GM12878 (cell line): Measurements from ENCODE around the gene COL4A1. TPM values are rescaled to one million over a fixed set of nuclear protein-coding genes. Genes with fewer than 3 reads are reported as not detected.

Source experiments
- ATAC-seq: fragments of 200-7000 bp; cut with Tn5 transposase; 3 replicates; pipeline ENCODE4 v1.9.1; 2020; ENCODE audit warnings: mild to moderate bottlenecking, moderate library complexity
- BruUV-seq: library from RNA; stranded (reverse); fragments of 400-500 nt; replicated peaks from 2 replicates; lab custom pipeline; 2021; lab: Mats Ljungman, UMichigan
- CTCF ChIA-PET: fragments of 300-600 bp; sonication (Branson Sonifier 250); formaldehyde crosslinking; extraction: SDS; loops from one replicate; lab custom pipeline; 2021; ENCODE audit warnings: inconsistent platforms; lab: Yijun Ruan, JAX
- POLR2A ChIA-PET: fragments of 350-600 bp; formaldehyde crosslinking; extraction: SDS; loops from one replicate; lab custom pipeline; 2021; ENCODE audit warnings: inconsistent platforms; lab: Charles Lee
- RAD21 ChIA-PET: fragments of 300-600 bp; sonication (Branson Sonifier 250); formaldehyde crosslinking; loops from one replicate; lab custom pipeline; 2023; ENCODE audit warnings: antibody characterized with exemption; ENCODE audit not compliant: unreplicated experiment; lab: Charles Lee
- SMC1A ChIA-PET: fragments of 300-600 bp; sonication (Branson Sonifier 250); formaldehyde crosslinking; loops from one replicate; lab custom pipeline; 2023; ENCODE audit not compliant: unreplicated experiment, uncharacterized antibody; lab: Charles Lee
- DNase-seq: peaks from one replicate; pipeline ENCODE4 v3.0.0-alpha.2; 2011; ENCODE audit warnings: low read depth, low spot score
- FAIRE-seq: peaks from 3 replicates; lab custom pipeline; 2011; peaks lifted over from hg19 to GRCh38; lab: Jason Lieb, UNC
- H2AFZ ChIP-seq: 2 replicates; pipeline ENCODE4 v1.6.0; 2011; ENCODE audit warnings: low read depth, low read length, control low read depth; ENCODE audit not compliant: control insufficient read depth
- H3K27ac ChIP-seq: 2 replicates; pipeline ENCODE4 v1.5.1; 2011; ENCODE audit warnings: control low read depth; ENCODE audit not compliant: control insufficient read depth, insufficient read depth
- H3K27me3 ChIP-seq, 2 experiments: replicated peaks in 1 of 2; 2 replicates each; pipeline versions ENCODE4 v1.6.0 to v1.6.1; 2011; ENCODE audit warnings: low read length in 1 of 2; ENCODE audit not compliant: control insufficient read depth in 2 of 2, insufficient read depth in 2 of 2
- H3K36me3 ChIP-seq, 2 experiments: 2 replicates each; pipeline ENCODE4 v1.5.1; 2011; ENCODE audit warnings: low read length in 1 of 2; ENCODE audit not compliant: control insufficient read depth in 2 of 2, insufficient read depth in 2 of 2
- H3K4me1 ChIP-seq: 2 replicates; pipeline ENCODE4 v1.6.1; 2011; ENCODE audit warnings: mild to moderate bottlenecking, low read length, moderate library complexity, mixed read lengths; ENCODE audit not compliant: control insufficient read depth, insufficient read depth
- H3K4me2 ChIP-seq: 2 replicates; pipeline ENCODE4 v1.6.0; 2011; ENCODE audit warnings: control low read depth; ENCODE audit not compliant: control insufficient read depth, insufficient read depth
- H3K4me3 ChIP-seq: fragments of 200-600 bp; sonication (generic); 2 replicates; pipeline ENCODE4 v1.5.1; 2016
- H3K79me2 ChIP-seq: 2 replicates; pipeline ENCODE4 v1.6.0; 2011; ENCODE audit warnings: low read length; ENCODE audit not compliant: control insufficient read depth, insufficient read depth
- H3K9ac ChIP-seq: 2 replicates; pipeline ENCODE4 v1.8.0; 2011; ENCODE audit warnings: low read length, control low read depth, mixed read lengths; ENCODE audit not compliant: control insufficient read depth, insufficient read depth
- H3K9me3 ChIP-seq: replicated peaks from 3 replicates; pipeline ENCODE4 v1.5.1; 2011; ENCODE audit warnings: mild to moderate bottlenecking, low read length; ENCODE audit not compliant: control insufficient read depth, insufficient read depth
- H4K20me1 ChIP-seq: 2 replicates; pipeline ENCODE4 v1.6.0; 2011; ENCODE audit not compliant: control insufficient read depth, insufficient read depth
- MXI1 ChIP-seq: fragments of 150-350 bp; IDR thresholded peaks from 2 replicates; pipeline ENCODE4 v1.6.1; 2011; ENCODE audit warnings: low read depth, mild to moderate bottlenecking, inconsistent platforms, low read length, improper control_type of control experiment
- POLR2AphosphoS5 ChIP-seq: IDR thresholded peaks from 2 replicates; pipeline ENCODE4 v1.6.1; 2011; ENCODE audit warnings: mild to moderate bottlenecking, low read length, inconsistent platforms
- WGBS: methylation state at CpG from one replicate; pipeline ENCODE4 v1.1.6; 2016; ENCODE audit warnings: low lambda C conversion rate; ENCODE audit not compliant: insufficient replicate concordance, insufficient coverage; ENCODE audit errors: missing lambda C conversion rate; 5-methylcytosine and 5-hydroxymethylcytosine counted together
- in situ Hi-C: fragments of 300-500 bp; cut with MboI; formaldehyde crosslinking; loops from 9 replicates; pipeline ENCODE4 v1.14.3; 2018; ENCODE audit warnings: mixed read lengths
- intact Hi-C: fragments of 100-400 bp; cut with micrococcal nuclease; formaldehyde crosslinking; loops from one replicate; pipeline ENCODE4 v1.14.2; 2022; ENCODE audit not compliant: unreplicated experiment
- polyA plus RNA-seq, 11 experiments: library from polyadenylated mRNA; depleted of rRNA in 4 of 11; unstranded in 6 of 11; stranded (reverse) in 5 of 11; fragments of >200 nt; fragmentation: Nextera tagmentation in 4 of 11; fragmentation: Illumina TruSeq in 1 of 11; extraction: Ambion mirVana in 4 of 11; extraction: Trizol in 1 of 11; gene quantifications; 1 replicate in 1 of 11; 2 replicates in 10 of 11; pipeline versions ENCODE4 v1.2.1 to v1.2.3, GENCODE V29; 2011 to 2016; ENCODE audit warnings: inconsistent platforms in 2 of 11, missing spikeins in 2 of 11, low read depth in 1 of 11
- total RNA-seq, 4 experiments: library from RNA; depleted of rRNA in 3 of 4; stranded (reverse); fragments of >200 nt in 3 of 4; fragmentation: Illumina TruSeq in 1 of 4; extraction: Trizol in 1 of 4; gene quantifications; 2 replicates each; pipeline versions ENCODE4 v1.2.1 to v1.2.3, GENCODE V29; 2013 to 2021
- TF ChIP-seq, protein P1 (sequence below): IDR thresholded peaks from 2 replicates; pipeline ENCODE4 v1.6.1; 2012; ENCODE audit warnings: mild to moderate bottlenecking, low read depth, low read length
- TF ChIP-seq, protein P2 (sequence below): fragments of 450-650 bp; IDR thresholded peaks from 2 replicates; pipeline ENCODE4 v1.6.1; 2017; ENCODE audit warnings: mild to moderate bottlenecking
- TF ChIP-seq, protein P3 (sequence below): IDR thresholded peaks from 2 replicates; pipeline ENCODE4 v1.6.1; 2012; ENCODE audit warnings: low read depth, low read length, improper control_type of control experiment
- TF ChIP-seq, protein P4 (sequence below): IDR thresholded peaks from 2 replicates; pipeline ENCODE4 v1.6.1; 2011; ENCODE audit warnings: mild to moderate bottlenecking, low read depth, low read length, moderate library complexity; ENCODE audit not compliant: insufficient replicate concordance

COL4A1 gene
- total and polyA plus RNA-seq, 10 of the 15 experiments (the other 5 are each of a cell fraction or from before 2014, with no cell fraction given) = 0.07 to 0.31 (median 0.13) TPM; not detected in 6

DNA sequence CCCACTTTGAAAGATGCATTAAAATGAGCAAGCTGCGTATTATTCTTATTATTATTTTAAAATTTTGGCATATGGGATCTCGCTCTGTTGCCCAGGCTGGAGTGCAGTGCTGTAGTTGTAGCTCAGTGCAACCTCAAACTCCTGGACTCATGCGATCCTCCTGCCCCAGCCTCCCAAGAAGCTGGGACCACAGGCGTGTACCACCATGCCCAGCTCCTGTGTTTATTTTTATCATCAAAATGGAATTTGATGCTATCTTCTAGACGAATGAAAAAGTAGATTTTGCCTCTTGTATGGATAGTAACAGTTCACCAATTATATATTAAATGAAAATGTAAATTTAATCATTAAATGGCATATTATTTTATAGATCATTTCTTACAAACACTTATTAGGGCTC lies 43.6 kb downstream of the COL4A1 start:
- no peak overlapping the region for H3K27ac ChIP-seq
- TF ChIP-seq POLR2AphosphoS5 = no peak
- TF ChIP-seq, protein P1, sequence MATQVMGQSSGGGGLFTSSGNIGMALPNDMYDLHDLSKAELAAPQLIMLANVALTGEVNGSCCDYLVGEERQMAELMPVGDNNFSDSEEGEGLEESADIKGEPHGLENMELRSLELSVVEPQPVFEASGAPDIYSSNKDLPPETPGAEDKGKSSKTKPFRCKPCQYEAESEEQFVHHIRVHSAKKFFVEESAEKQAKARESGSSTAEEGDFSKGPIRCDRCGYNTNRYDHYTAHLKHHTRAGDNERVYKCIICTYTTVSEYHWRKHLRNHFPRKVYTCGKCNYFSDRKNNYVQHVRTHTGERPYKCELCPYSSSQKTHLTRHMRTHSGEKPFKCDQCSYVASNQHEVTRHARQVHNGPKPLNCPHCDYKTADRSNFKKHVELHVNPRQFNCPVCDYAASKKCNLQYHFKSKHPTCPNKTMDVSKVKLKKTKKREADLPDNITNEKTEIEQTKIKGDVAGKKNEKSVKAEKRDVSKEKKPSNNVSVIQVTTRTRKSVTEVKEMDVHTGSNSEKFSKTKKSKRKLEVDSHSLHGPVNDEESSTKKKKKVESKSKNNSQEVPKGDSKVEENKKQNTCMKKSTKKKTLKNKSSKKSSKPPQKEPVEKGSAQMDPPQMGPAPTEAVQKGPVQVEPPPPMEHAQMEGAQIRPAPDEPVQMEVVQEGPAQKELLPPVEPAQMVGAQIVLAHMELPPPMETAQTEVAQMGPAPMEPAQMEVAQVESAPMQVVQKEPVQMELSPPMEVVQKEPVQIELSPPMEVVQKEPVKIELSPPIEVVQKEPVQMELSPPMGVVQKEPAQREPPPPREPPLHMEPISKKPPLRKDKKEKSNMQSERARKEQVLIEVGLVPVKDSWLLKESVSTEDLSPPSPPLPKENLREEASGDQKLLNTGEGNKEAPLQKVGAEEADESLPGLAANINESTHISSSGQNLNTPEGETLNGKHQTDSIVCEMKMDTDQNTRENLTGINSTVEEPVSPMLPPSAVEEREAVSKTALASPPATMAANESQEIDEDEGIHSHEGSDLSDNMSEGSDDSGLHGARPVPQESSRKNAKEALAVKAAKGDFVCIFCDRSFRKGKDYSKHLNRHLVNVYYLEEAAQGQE = no peak
- TF ChIP-seq, protein P2, sequence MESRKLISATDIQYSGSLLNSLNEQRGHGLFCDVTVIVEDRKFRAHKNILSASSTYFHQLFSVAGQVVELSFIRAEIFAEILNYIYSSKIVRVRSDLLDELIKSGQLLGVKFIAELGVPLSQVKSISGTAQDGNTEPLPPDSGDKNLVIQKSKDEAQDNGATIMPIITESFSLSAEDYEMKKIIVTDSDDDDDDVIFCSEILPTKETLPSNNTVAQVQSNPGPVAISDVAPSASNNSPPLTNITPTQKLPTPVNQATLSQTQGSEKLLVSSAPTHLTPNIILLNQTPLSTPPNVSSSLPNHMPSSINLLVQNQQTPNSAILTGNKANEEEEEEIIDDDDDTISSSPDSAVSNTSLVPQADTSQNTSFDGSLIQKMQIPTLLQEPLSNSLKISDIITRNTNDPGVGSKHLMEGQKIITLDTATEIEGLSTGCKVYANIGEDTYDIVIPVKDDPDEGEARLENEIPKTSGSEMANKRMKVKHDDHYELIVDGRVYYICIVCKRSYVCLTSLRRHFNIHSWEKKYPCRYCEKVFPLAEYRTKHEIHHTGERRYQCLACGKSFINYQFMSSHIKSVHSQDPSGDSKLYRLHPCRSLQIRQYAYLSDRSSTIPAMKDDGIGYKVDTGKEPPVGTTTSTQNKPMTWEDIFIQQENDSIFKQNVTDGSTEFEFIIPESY = no peak
- no peak for TF ChIP-seq MXI1
- TF ChIP-seq, protein P3, sequence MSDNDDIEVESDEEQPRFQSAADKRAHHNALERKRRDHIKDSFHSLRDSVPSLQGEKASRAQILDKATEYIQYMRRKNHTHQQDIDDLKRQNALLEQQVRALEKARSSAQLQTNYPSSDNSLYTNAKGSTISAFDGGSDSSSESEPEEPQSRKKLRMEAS = no peak
- TF ChIP-seq, protein P4, sequence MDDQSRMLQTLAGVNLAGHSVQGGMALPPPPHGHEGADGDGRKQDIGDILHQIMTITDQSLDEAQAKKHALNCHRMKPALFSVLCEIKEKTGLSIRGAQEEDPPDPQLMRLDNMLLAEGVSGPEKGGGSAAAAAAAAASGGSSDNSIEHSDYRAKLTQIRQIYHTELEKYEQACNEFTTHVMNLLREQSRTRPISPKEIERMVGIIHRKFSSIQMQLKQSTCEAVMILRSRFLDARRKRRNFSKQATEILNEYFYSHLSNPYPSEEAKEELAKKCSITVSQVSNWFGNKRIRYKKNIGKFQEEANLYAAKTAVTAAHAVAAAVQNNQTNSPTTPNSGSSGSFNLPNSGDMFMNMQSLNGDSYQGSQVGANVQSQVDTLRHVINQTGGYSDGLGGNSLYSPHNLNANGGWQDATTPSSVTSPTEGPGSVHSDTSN = no peak
- TF ChIP-seq, all 136 proteins: peak for 0
- Histone ChIP-seq H3K9ac (no peak overlapping the region), H3K79me2 (no peaks in the 10 kb centered on the region), H3K4me3 (no peak overlapping the region), H2AFZ (no peak overlapping the region), H3K27me3 (peaks cover 0 to under 1% of the 10 kb centered on the region in 2 experiments; a peak in 1 of 4 replicates), H3K4me1 (no peaks in the 10 kb centered on the region), H3K36me3 (no peaks in the 10 kb centered on the region), H3K4me2 (no peak overlapping the region), H3K9me3 (no peaks in the 10 kb centered on the region), H4K20me1 (no peaks in the 10 kb centered on the region)
- intact Hi-C loops = no loop called here
- ChIA-PET POLR2A (no interaction called here), SMC1A (no interaction called here), RAD21 (no interaction called here), CTCF (no interaction called here)
- no peak for ATAC-seq
- WGBS = 21% methylated on average over 5 of the region's 5 CpGs
- BruUV-seq = no TSS peak
- FAIRE-seq = no peak
- in situ Hi-C loops = no loop called here
- no peak for DNase-seq
